Ascending aorta (tissue), 2 donors: Measurements from ENCODE around the gene DBF4B. TPM values are rescaled to one million over a fixed set of nuclear protein-coding genes. Genes with fewer than 3 reads are reported as not detected.

Experiments used
- DNase-seq, 2 donors: peaks; one replicate each; pipeline ENCODE4 v3.0.0-alpha.2; 2019; ENCODE audit warnings: low spot score in 2 of 2
- H3K27ac ChIP-seq, 2 donors: fragments of 200-600 bp; sonication (generic); one replicate each; pipeline ENCODE4 v1.5.1; 2016 to 2017; ENCODE audit warnings: mild to moderate bottlenecking in 1 of 2
- H3K27me3 ChIP-seq: fragments of 200-600 bp; sonication (generic); one replicate; pipeline ENCODE4 v1.5.1; 2017
- H3K36me3 ChIP-seq, 2 donors: fragments of 200-600 bp; sonication (generic); one replicate each; pipeline ENCODE4 v1.5.1; 2016
- H3K4me1 ChIP-seq, 2 donors: fragments of 200-600 bp; sonication (generic); one replicate each; pipeline ENCODE4 v1.5.1; 2016 to 2017; ENCODE audit warnings: mild to moderate bottlenecking in 1 of 2
- H3K4me3 ChIP-seq, 2 donors: fragments of 200-600 bp; sonication (generic); one replicate each; pipeline ENCODE4 v1.5.1; 2016 to 2017; ENCODE audit warnings: mild to moderate bottlenecking in 1 of 2
- H3K9me3 ChIP-seq, 2 donors: fragments of 200-600 bp; sonication (generic); one replicate each; pipeline ENCODE4 v1.5.1; 2016
- intact Hi-C: fragments of 100-400 bp; cut with DNase I; formaldehyde crosslinking; loops from one replicate; pipeline ENCODE4 v1.15.1; 2023
- total RNA-seq: library from RNA; depleted of rRNA; stranded (reverse); fragments of >200 nt; gene quantifications from one replicate; pipeline ENCODE4 v1.1.0, GENCODE V29; 2016
- TF ChIP-seq, protein P1 (sequence below), 3 experiments: fragments of 200-600 bp in 2 of 3; fragments of 450-650 bp in 1 of 3; sonication (generic) in 2 of 3; IDR thresholded peaks; one replicate each; pipeline ENCODE4 v1.5.1; 2016 to 2019; ENCODE audit warnings: antibody characterized with exemption in 3 of 3, mild to moderate bottlenecking in 1 of 3, moderate library complexity in 1 of 3

Gene DBF4B
- total RNA-seq, 1 donor from 2014 or later: 9.7 TPM

DNA sequence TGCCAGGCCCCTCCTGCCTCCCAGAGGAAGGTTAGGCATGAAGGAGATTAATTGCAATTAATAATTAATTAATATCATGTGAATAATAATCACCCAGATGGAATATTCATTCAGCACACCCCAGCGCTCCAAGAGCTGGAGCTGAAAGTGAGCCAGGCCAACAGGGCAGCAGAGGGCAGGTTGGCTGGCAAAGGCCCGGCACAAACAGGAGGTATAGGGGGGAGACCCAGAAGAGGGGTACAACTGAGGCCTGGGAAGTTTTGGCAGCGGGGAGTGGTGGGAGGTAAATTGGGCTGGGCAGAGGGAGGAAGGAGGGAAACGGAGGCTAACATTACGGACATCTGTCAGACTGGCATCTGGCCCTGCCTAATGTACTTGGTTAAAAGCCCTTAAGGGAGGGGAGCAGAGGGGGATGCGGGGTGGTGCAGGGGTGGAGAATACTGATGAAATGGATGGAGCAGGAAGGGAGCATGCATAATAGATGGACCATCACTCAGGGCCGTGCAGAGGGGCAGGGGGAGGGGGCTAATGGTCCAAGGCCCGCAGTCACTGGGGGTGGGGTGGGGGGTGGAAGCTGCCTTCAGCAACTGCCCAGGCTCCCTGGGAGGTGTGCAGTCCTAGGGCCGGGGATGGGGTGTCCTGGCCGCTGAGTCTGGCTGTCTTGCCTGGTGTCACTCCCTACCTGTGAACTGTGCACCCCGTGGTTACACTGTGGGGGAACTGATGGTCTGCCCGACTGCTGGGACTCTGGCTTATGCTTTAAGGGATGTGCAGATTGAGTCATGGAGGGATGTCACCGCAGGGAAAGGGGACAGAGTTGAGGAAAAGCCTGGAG, 52.2 kb downstream of the DBF4B start:
- Histone ChIP-seq H3K36me3 (no peaks in the 10 kb centered on the region), H3K27ac (no peak overlapping the region), H3K4me1 (peaks cover 5 to 13% of the 10 kb centered on the region in 2 donors), H3K9me3 (no peaks in the 10 kb centered on the region), H3K27me3 (peaks cover 9% of the 10 kb centered on the region), H3K4me3 (no peak overlapping the region)
- TF ChIP-seq, protein P1, sequence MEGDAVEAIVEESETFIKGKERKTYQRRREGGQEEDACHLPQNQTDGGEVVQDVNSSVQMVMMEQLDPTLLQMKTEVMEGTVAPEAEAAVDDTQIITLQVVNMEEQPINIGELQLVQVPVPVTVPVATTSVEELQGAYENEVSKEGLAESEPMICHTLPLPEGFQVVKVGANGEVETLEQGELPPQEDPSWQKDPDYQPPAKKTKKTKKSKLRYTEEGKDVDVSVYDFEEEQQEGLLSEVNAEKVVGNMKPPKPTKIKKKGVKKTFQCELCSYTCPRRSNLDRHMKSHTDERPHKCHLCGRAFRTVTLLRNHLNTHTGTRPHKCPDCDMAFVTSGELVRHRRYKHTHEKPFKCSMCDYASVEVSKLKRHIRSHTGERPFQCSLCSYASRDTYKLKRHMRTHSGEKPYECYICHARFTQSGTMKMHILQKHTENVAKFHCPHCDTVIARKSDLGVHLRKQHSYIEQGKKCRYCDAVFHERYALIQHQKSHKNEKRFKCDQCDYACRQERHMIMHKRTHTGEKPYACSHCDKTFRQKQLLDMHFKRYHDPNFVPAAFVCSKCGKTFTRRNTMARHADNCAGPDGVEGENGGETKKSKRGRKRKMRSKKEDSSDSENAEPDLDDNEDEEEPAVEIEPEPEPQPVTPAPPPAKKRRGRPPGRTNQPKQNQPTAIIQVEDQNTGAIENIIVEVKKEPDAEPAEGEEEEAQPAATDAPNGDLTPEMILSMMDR (IDR thresholded peaks at IDR 0.05): no peak
- DNase-seq: no peak
- intact Hi-C loops: no loop called here

GRCh38 chr17:44761932-44762810, 53.7 kb downstream of the DBF4B start:
- TF ChIP-seq, protein P1 (IDR thresholded peaks at IDR 0.05): no peak
- no peaks in the 10 kb centered on the region for H3K9me3 ChIP-seq
- intact Hi-C loops: no loop called here
- H3K36me3 ChIP-seq: no peaks in the 10 kb centered on the region
- H3K27ac ChIP-seq: no peak overlapping the region
- peaks cover 9% of the 10 kb centered on the region for H3K27me3 ChIP-seq
- no peak overlapping the region for H3K4me3 ChIP-seq
- no peak for DNase-seq
- H3K4me1 ChIP-seq: peaks cover 5 to 13% of the 10 kb centered on the region in 2 donors

DNA sequence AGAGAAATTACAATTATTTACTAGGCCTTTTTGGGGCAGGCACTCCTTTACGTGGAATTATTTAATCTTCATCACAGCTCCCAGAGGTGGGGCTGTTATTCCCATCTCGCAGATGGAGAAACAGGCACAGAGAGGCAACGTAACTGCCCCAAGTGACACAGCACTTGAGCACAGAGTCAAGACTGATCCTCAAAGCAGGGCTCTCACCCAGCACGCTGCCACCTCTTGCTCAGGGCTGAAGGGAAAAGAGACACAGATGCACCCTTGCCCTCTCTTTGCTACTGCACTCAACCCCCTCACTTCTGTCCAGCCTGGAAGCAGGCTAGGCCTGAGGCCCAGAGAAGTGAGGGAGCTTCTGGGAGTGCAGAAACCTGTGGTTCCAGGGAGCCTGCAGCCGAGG, 54.7 kb downstream of the DBF4B start:
- no peak overlapping the region for H3K4me3 ChIP-seq
- TF ChIP-seq, protein P1 (IDR thresholded peaks at IDR 0.05): no peak
- no peaks in the 10 kb centered on the region for H3K9me3 ChIP-seq
- no peaks in the 10 kb centered on the region for H3K36me3 ChIP-seq
- intact Hi-C loops: no loop called here
- peaks cover 9% of the 10 kb centered on the region for H3K27me3 ChIP-seq
- H3K27ac ChIP-seq: no peak overlapping the region
- DNase-seq: no peak
- H3K4me1 ChIP-seq: peaks cover 5 to 13% of the 10 kb centered on the region in 2 donors

DNA sequence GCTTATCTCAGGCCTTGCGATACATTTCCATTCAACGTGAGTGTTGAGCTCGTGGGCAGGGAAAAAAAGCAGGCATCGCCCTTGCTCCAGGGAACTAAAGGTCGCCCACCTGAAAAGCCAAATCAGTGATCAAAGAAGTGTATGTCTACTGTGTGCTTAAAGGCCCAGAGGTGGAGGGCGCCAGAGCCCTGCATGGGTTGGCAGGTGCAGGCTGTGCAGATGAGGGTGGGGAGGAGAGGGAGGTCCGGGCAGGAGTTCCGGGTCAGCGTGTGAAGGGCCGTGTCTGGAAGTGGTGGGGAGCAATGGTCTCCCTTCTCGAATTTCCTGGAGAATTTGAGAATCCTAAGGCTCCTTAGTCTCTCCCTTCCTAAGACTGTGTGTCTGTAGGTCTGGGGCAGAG, 57.5 kb downstream of the DBF4B start:
- no peak overlapping the region for H3K4me3 ChIP-seq
- DNase-seq: no peak
- intact Hi-C loops: no loop called here
- no peaks in the 10 kb centered on the region for H3K4me1 ChIP-seq
- TF ChIP-seq, protein P1 (IDR thresholded peaks at IDR 0.05): no peak
- no peaks in the 10 kb centered on the region for H3K9me3 ChIP-seq
- no peaks in the 10 kb centered on the region for H3K36me3 ChIP-seq
- H3K27ac ChIP-seq: no peak overlapping the region
- H3K27me3 ChIP-seq: no peaks in the 10 kb centered on the region

DNA sequence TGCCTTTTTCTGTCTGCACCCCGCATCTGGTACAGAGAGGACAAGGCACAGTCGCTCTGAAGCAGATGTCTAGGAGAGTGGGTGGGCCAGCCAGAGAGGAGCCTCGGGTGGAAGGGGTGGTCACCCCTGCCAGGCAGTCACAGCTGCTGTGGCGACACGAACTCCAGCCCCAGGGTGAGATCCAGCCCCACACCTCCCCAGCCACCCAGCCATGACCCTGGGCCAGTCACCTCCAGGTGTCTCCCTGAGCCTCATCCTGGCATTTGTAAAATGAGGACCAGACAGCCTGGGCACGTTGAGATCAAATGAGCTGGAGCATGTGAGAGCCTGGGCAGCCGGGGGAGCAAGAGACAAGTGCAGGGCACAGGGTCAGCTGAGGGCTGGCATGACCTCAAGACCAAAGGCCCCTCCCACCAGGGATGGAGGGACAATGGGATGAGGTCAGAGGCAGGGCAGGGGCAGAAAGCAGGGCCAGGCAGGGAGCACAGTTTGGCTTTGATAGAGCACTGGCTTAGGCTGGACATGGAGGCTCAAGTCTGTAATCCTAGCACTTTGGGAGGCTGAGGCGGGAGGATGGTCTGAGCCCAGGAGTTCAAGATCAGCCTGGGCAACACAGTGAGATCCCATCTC, 58.1 kb downstream of the DBF4B start:
- H3K27ac ChIP-seq: no peak overlapping the region
- no peak overlapping the region for H3K4me3 ChIP-seq
- H3K36me3 ChIP-seq: no peaks in the 10 kb centered on the region
- DNase-seq: no peak
- H3K27me3 ChIP-seq: no peaks in the 10 kb centered on the region
- no peaks in the 10 kb centered on the region for H3K9me3 ChIP-seq
- TF ChIP-seq, protein P1 (IDR thresholded peaks at IDR 0.05): no peak
- no peaks in the 10 kb centered on the region for H3K4me1 ChIP-seq
- intact Hi-C loops: no loop called here
